ENCODE results near the gene ARHGAP15.

DNA sequence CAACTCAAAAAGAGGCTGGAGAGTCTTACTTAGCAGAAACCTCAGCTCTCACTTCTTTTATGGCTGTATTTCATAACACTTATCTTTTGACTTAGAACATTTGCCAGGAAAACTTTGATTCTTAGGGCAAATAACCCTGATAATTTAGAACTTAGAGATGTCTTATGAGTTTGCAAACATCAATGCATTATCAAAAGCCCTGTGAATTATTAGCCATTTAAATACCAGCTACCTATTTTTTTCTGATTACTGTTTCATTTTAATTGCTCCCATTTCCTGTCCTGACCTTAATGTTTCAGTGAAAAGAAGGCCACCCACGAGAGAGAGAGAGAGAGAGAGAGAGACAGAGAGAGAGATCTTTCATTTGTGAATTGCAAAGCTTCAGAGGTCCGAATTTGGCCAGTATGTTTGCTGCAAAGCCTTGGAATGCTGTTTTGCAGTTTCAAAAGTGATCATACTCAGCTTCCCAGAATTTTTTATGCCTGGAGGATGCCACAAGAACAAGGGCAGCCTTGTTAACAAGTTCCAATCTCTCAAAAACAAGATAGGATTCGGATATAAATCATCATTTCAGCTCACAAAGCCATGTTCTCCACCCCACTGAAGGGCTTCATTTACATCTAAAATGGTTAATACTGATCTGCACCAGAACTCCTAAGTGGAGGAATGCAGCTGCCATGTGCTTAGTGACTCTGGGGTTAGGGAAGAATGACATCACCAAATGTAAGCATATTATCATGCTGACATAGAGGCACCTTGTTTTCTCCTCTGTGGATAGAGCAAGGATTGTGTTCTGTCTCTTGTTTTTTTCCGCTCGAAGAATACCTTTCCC is 478.2 kb downstream of the ARHGAP15 start:
- TF ChIP-seq, protein P1, sequence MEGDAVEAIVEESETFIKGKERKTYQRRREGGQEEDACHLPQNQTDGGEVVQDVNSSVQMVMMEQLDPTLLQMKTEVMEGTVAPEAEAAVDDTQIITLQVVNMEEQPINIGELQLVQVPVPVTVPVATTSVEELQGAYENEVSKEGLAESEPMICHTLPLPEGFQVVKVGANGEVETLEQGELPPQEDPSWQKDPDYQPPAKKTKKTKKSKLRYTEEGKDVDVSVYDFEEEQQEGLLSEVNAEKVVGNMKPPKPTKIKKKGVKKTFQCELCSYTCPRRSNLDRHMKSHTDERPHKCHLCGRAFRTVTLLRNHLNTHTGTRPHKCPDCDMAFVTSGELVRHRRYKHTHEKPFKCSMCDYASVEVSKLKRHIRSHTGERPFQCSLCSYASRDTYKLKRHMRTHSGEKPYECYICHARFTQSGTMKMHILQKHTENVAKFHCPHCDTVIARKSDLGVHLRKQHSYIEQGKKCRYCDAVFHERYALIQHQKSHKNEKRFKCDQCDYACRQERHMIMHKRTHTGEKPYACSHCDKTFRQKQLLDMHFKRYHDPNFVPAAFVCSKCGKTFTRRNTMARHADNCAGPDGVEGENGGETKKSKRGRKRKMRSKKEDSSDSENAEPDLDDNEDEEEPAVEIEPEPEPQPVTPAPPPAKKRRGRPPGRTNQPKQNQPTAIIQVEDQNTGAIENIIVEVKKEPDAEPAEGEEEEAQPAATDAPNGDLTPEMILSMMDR (conservative IDR thresholded peaks at IDR 0.05 in 1 of 2, IDR thresholded peaks at IDR 0.05 in 1 of 2; ENCODE audit: low read depth in 1 of 2, low read length in 2 of 2) = no peak
- no peak for TF ChIP-seq EZH2 (IDR thresholded peaks at IDR 0.05; ENCODE audit: low read length, missing control alignments)

Measured in fibroblast of lung (primary cell).